Glutamatergic neuron (in vitro differentiated cells): Measurements from ENCODE around the gene WWOX. TPM values are rescaled to one million over a fixed set of nuclear protein-coding genes. Genes with fewer than 3 reads are reported as not detected.

Source experiments
- DNase-seq: peaks from one replicate; pipeline ENCODE4 v3.0.0; 2022
- H3K27ac Mint-ChIP-seq: one replicate; pipeline ENCODE4 v1.8.0; 2020; ENCODE audit warnings: mild to moderate bottlenecking, mixed read lengths, inconsistent platforms; ENCODE audit not compliant: unreplicated experiment
- H3K27me3 Mint-ChIP-seq: one replicate; pipeline ENCODE4 v1.8.0; 2020; ENCODE audit warnings: mild to moderate bottlenecking, moderate library complexity, mixed read lengths, inconsistent platforms; ENCODE audit not compliant: unreplicated experiment
- H3K36me3 Mint-ChIP-seq: one replicate; pipeline ENCODE4 v1.8.0; 2020; ENCODE audit warnings: mild to moderate bottlenecking, mixed read lengths, inconsistent platforms; ENCODE audit not compliant: unreplicated experiment
- H3K4me1 Mint-ChIP-seq: one replicate; pipeline ENCODE4 v1.8.0; 2020; ENCODE audit warnings: mild to moderate bottlenecking, low read depth, mixed read lengths, inconsistent platforms; ENCODE audit not compliant: unreplicated experiment
- H3K4me3 Mint-ChIP-seq: one replicate; pipeline ENCODE4 v1.8.0; 2020; ENCODE audit warnings: mild to moderate bottlenecking, mixed read lengths, inconsistent platforms; ENCODE audit not compliant: unreplicated experiment
- H3K9me3 Mint-ChIP-seq: one replicate; pipeline ENCODE4 v1.8.0; 2020; ENCODE audit warnings: mild to moderate bottlenecking, moderate library complexity, mixed read lengths, inconsistent platforms; ENCODE audit not compliant: unreplicated experiment
- CTCF ChIP-seq: fragments of 200-600 bp; sonication (generic); IDR thresholded peaks from one replicate; pipeline ENCODE4 v1.5.0; 2021; ENCODE audit not compliant: partially characterized antibody, unreplicated experiment
- total RNA-seq: library from RNA; stranded (reverse); fragmentation: NEBNext Ultra II Directional; extraction: Animal tissue kit (Norgen Biotek cat#: 25700); gene quantifications from one replicate; pipeline ENCODE4 v1.2.1, GENCODE V29; 2021; ENCODE audit not compliant: unreplicated experiment

Gene WWOX
- total RNA-seq, 1 donor from 2014 or later: 10.3 TPM

- Mint-ChIP-seq H3K4me3 (no peak overlapping the region), H3K4me1 (peaks cover 33% of the 10 kb centered on the region), H3K27me3 (no peaks in the 10 kb centered on the region), H3K9me3 (peaks cover 1% of the 10 kb centered on the region), H3K36me3 (no peaks in the 10 kb centered on the region), H3K27ac (no peak overlapping the region)
- DNase-seq: no peak
- TF ChIP-seq CTCF: no peak
These were observed 185.5 kb downstream of the WWOX start for GRCh38 chr16:78284957-78285434.

GRCh38 chr16:78285437-78285922 lies 186.0 kb downstream of the WWOX start:
- no peak overlapping the region for H3K27ac Mint-ChIP-seq
- no peak for DNase-seq
- no peak for TF ChIP-seq CTCF
- no peaks in the 10 kb centered on the region for H3K36me3 Mint-ChIP-seq
- peaks cover 36% of the 10 kb centered on the region for H3K4me1 Mint-ChIP-seq
- H3K4me3 Mint-ChIP-seq: no peak overlapping the region
- H3K9me3 Mint-ChIP-seq: peaks cover 1% of the 10 kb centered on the region
- H3K27me3 Mint-ChIP-seq: no peaks in the 10 kb centered on the region

GRCh38 chr16:78286065-78286464 lies 186.6 kb downstream of the WWOX start:
- no peak for DNase-seq
- peaks cover 37% of the 10 kb centered on the region for H3K4me1 Mint-ChIP-seq

GRCh38 chr16:78288888-78289287 lies 189.4 kb downstream of the WWOX start:
- no peaks in the 10 kb centered on the region for H3K9me3 Mint-ChIP-seq
- no peak overlapping the region for H3K27ac Mint-ChIP-seq
- no peak overlapping the region for H3K4me3 Mint-ChIP-seq
- no peaks in the 10 kb centered on the region for H3K36me3 Mint-ChIP-seq
- TF ChIP-seq CTCF: no peak
- no peak for DNase-seq
- H3K4me1 Mint-ChIP-seq: peaks cover 37% of the 10 kb centered on the region
- no peaks in the 10 kb centered on the region for H3K27me3 Mint-ChIP-seq

More at GRCh38 chr16:78286065-78286464, 186.6 kb downstream of the WWOX start:
- TF ChIP-seq CTCF: no peak
- no peak overlapping the region for H3K27ac Mint-ChIP-seq
- peaks cover 1% of the 10 kb centered on the region for H3K9me3 Mint-ChIP-seq
- no peak overlapping the region for H3K4me3 Mint-ChIP-seq
- no peaks in the 10 kb centered on the region for H3K27me3 Mint-ChIP-seq
- no peaks in the 10 kb centered on the region for H3K36me3 Mint-ChIP-seq

- TF ChIP-seq CTCF: no peak
- peaks cover 37% of the 10 kb centered on the region for H3K4me1 Mint-ChIP-seq
- H3K36me3 Mint-ChIP-seq: no peaks in the 10 kb centered on the region
- H3K9me3 Mint-ChIP-seq: no peaks in the 10 kb centered on the region
- DNase-seq: no peak
- no peak overlapping the region for H3K27ac Mint-ChIP-seq
- H3K4me3 Mint-ChIP-seq: no peak overlapping the region
- H3K27me3 Mint-ChIP-seq: no peaks in the 10 kb centered on the region
These were observed 189.9 kb downstream of the WWOX start for GRCh38 chr16:78289373-78289772.
